C1 segment of cervical spinal cord (tissue), 14 donors: ENCODE results near the gene HTATIP2.
"Not testable (repeated sequence)": the region's sequence is repeated elsewhere in the genome, so short reads cannot be mapped to it uniquely, and the experiment has no call there.

Source experiments
- DNase-seq, 14 donors: peaks; one replicate each; lab custom pipeline; 2025; lab: John Stamatoyannopoulos, UW

HTATIP2 gene

DNA sequence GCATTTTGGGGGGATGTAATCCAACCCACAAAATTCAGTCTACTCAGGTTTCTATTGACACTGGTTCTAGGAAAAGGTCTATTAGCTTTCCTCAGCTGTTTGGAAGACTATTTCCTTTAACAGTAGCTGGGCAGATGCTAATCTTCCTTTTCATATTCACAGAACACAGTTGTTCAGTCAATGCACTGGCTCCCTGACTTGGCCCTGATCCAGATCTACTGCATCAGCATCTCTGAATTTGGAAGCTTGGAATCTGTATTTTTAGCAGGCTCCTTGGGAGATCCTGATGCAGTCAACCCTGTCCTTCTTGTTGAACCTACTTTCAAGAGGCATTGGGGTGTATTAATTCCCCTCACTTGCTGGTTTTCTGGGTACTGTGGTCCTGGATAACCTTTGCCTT is 6.3 kb downstream of the HTATIP2 start:
- DNase-seq = no peak

- no peak for DNase-seq
Observed at GRCh38 chr11:20372081-20372626, 8.6 kb downstream of the HTATIP2 start.

DNA sequence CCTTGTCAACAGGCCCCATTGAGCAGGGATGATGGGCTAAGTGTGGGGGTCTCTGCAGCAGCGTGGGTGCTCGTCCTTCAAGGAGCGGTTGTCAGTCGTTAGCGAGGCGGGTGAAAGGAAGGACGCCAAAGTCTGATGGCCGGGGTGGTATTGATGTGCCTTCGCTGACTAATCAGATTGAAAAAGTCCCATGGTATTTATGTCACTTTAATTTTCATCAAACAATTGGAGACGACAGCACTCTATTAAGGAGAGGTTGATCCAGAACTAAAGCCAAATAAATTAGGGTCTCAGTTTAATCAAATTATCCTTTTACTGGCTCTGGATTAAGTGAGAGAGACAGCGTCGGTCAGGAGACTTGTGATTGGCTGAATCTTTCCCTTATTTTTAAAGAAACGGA is 9.6 kb downstream of the HTATIP2 start:
- no peak for DNase-seq

DNA sequence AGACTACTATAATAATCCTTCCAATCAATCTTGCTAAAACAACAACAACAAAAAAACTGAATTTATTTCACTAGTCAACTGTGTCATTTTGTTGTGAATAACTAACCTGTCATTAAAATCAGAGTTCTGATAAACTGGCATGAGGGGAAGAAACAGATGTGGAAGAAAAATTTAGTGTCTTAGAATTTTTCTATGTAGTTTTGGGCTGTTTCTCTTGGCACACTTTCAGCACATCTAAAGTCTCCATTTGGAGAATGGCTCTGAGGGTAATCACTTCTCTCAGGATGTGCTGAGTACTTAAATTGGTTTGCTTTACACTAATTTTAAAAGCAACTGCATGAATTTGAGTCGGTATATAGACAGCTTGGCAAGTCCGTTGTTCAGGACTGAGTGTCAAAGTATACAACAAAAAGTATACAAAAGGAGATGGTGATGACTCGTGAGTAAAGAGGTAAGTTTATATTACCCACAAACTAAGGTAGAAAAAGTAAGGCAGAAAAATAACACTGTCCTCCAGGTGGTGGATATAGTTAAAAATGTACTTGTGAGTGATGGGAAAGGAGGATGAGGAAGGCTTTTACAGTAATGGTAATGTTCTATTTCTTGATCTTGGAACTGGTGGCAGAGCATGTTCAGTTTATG is 10.2 kb downstream of the HTATIP2 start:
- no peak for DNase-seq

DNA sequence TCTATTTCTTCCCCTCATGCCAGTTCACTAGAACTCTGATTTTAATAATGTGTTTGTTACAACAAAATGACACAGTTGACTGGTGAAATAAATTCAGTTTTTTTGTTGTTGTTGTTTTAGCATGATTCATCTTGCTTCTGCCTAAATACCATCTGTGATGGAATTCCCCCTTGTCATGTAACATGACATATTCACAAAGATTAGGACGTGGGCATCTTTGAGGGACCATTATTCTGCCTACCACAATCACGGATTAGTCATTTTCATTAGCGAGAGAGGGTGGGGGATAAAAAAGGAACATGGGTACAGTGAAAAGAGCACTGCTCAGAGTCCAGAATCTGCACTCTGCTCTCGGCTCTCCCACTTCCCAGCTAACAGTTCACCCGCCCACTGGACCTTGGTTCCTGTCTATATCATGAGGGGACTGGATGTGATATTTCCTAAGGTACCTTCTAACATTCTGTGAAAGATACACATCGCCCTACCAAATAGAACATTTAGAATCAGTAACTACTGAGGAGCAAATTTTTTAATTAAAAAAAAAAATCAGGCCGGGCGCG is 11.3 kb downstream of the HTATIP2 start:
- DNase-seq = no peak

DNA sequence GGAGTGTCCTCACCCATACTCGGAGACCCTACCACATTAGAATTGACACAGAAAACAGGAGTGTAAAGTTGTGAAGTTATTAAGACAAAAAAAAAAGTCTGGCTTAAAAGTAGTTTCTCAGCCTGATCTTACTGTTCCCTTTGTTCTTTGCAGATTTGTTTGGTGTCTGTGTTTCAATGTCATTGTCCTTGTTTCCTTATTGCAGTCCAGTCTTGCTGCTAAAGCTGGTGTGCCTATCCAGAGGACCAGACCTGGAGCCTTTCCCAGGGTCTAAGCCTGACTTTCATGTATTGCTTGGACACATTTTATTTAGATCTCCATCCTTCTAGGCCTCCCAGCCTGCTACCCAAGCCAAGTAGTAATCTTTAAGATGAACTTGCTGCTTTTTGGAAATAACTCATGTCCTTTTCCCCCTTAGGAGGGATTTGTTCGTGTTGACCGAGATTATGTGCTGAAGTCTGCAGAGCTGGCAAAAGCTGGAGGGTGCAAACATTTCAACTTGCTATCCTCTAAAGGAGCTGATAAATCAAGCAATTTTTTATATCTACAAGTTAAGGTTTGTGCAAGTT is 12.7 kb downstream of the HTATIP2 start:
- DNase-seq = no peak

DNA sequence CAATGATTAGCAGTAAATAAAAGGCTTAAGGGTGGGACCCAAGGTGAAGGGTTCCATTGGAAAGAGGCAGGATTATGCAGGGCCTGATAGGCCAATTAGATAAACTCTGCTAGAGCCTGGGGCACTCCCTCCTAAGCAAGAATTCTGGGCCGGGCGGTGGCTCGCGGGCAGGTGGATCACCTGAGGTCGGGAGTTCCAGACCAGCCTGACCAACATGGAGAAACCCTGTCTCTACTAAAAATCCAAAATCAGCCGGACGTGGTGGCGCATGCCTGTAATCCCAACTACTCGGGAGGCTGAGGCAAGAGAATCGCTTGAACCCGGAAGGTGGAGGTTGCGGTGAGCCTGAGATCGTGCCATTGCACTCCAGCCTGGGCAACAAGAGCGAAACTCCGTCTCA is 22.5 kb downstream of the HTATIP2 start:
- not testable (repeated sequence) for DNase-seq

DNA sequence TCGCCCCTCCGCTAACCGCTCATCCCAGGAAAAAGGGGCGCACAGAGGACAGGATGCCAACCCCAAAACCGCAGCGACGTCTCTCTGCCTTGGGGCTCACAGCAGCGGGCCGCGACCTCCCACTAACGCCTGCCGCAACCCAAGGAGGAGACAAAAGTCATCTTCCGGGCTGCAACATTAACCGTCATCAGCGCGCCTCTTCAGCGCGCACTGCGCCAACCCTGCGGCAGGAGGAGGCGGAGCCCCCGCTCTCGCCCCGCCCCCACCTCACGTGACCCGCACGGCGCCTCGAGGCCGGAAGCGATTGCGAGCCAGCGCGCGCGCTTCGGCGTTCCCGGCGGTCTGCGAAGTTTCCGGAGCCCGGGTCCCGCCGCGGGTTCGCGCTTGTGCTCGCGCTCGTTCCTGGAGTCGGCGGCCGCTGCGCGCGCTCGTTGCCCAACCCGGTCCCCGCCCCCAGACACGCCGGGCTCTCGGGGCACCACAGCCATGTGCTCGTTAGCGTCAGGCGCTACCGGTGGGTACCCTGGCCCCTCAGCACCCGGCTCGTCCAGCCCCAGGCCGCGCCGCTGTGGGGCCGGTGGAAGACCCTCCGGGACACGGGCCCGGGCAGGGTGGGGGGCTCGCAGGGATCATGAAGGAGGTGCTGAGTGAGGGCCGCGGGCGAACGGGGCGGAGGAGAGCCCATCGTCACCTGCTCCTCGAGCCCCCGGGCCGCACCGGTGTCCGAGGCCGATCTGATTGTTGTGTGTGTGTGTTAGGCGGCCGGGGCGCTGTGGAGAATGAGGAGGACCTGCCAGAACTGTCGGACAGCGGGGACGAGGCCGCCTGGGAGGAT is 24.0 kb downstream of the HTATIP2 start, which contains the start of gene PRMT3:
PRMT3 (plus strand) TSS at position 456 of the 835 bp plus-strand sequence; CDS start at position 487, 31 bp downstream.
- peak; percentile 59 to 99 (median 92) for DNase-seq

DNA sequence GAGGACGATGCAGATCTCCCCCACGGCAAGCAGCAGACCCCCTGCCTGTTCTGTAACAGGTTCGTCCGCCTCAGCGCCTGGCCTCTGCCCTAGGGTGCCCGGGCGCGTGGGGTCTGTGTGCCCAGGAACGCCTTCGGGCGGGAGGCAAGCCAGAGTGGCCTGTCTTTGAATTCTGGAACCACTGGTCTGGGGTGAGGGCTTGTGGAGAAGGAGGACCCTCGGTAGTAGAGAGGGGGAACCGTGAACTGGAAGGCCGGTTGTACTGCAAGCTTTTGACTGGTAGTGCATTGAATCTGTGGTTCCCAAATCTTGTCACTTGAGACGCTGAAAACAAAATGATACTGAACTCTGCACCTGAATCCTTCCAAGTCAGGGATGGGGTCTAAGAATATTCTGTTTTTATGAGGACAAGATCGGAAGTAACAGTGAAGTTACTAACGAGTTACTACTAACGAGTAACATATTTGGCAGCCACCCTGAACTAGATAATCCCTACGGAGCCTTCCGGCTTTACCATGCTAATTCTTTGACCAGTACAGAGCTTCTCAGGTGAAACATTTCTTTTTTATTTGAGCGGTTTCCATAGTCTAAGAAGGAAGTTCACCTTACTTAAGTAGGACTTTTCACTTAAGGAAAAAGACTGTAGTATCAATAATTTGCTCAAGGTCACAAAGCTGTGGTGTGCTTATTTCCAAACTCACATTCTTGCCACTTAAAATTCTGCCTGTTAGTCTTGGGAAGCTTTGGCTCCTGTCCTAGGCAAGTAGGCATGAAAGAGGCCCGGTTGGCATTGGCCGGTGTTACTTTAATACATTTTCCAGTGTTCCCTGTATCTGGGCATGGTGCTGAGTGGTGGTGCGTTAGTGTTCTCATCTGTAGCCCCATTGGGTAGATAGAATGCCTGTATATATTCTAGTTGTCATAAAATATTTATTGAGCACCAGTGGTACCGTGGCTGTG is 24.9 kb downstream of the HTATIP2 start:
- peak in 5 of 14 donors; percentile 32 to 74 (median 61) for DNase-seq

DNA sequence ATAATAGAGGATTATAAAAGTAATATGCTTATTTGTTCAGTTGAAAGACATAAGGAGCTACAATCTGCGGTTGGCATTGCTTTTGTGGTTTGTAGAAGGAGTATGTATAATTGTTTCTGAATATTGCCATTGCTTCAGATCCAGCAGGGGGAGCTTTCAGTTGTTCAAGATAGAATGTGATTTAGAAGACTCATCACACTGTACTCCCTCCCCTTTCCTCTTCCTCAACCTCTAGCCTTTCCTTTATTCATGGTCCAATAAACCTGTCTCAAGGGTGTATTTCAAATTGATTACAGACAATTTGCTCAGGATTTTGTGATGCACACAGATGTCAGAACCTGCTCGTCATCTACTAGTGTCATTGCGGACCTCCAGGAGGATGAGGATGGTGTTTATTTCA is 33.8 kb downstream of the HTATIP2 start:
- no peak for DNase-seq

DNA sequence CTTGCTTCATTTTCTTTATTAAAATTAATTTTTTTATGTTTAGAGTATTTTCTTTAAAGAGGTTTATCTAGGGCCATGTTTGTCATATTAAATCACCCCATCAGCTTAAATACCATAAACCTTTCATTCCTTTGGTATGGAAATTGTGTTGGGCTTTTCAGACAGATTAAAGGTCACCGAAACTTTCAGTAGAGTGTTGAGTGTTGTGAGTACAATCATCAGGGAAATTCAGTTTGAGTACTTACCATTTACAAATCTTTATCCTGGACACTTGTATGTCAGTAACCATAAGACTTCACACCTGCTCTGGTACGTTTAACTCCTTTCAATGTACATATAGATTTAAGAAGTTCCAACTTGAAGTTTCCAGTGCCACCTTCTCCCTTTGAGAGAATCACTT is 36.0 kb downstream of the HTATIP2 start:
- DNase-seq = no peak

- DNase-seq = no peak
Observed at GRCh38 chr11:20403059-20403458, 39.5 kb downstream of the HTATIP2 start.

DNA sequence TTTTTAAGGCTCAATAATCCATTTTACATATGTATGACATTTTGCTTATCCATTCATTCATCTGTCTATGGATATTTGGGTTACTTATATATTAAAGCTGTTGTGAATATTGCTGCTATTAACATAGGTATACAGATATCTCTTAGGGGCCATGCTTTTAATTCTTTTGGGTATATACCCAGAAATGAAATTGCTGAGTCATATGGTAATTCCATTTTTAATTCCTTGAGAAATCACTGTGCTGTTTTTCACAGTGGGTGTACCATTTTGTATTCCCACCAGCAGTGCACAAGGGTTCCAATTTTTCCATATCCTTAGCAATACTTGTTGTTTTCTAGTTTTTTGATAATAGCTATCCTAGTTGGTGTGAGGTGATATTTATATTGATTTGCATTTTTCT is 43.0 kb downstream of the HTATIP2 start:
- no peak for DNase-seq

GRCh38 chr11:20407344-20407743 is 43.8 kb downstream of the HTATIP2 start:
- no peak for DNase-seq

DNA sequence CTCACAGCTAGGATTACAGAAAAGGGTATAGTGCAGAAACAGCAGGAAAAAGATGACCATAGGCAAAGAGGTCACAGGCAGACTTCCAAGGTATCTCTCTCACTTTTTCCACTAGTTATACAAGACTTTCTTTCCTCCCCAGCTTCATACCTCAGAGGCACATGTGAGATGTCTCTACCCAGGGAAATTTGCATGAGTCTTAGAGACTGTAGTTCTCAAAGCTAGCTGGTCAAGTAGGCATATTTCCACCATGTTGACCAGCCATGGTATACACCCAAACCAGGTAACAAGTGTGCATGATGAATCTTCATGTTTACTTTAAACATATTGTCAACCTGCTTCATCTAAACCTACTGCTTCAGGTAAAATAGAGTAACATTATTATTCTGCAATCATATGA is 51.9 kb downstream of the HTATIP2 start:
- no peak for DNase-seq

DNA sequence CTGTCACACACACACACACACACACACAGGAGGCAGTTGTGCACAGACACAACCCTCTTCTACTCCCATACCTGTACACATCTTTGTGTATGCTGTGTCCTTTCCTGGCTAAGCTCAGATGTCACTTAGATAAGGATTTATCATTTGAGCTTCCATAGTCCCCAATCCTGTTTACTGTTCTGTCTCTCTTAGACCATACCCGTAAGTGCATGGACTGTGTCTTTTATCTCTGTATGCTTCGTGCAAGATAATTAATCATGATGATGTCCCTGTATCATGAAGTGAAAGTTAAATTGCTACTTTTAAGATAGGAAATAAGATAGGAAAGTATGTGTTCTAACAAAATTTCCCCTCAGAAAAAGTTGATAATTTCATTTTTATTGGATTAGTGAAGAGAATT is 54.3 kb downstream of the HTATIP2 start:
- no peak for DNase-seq

- DNase-seq = no peak
Observed at GRCh38 chr11:20421946-20422345, 58.4 kb downstream of the HTATIP2 start.

GRCh38 chr11:20429216-20429615 is 65.7 kb downstream of the HTATIP2 start:
- no peak for DNase-seq
